Retina (tissue), 1 donor: Measurements from ENCODE around the gene DESI2.
"Not testable (repeated sequence)": the region's sequence is repeated elsewhere in the genome, so short reads cannot be mapped to it uniquely, and the experiment has no call there.

Source experiments
- DNase-seq: peaks from one replicate; pipeline ENCODE4 v3.0.0-alpha.2; 2016

DESI2 gene

GRCh38 chr1:244709076-244709475 is 56.1 kb downstream of the DESI2 start:
- no peak for DNase-seq

GRCh38 chr1:244709476-244710368 is 56.8 kb downstream of the DESI2 start:
- no peak for DNase-seq

GRCh38 chr1:244710474-244711062 is 57.6 kb downstream of the DESI2 start:
- DNase-seq, result no peak

- no peak for DNase-seq
Observed at GRCh38 chr1:244712669-244713068, 59.7 kb downstream of the DESI2 start.

- no peak for DNase-seq
Observed at GRCh38 chr1:244713332-244713731, 60.4 kb downstream of the DESI2 start.

- DNase-seq, result no peak
Observed at GRCh38 chr1:244727871-244728474, 75.0 kb downstream of the DESI2 start.

GRCh38 chr1:244730153-244730933 is 77.4 kb downstream of the DESI2 start:
- peak; percentile 86 for DNase-seq

- DNase-seq, result peak; percentile 66
Observed at GRCh38 chr1:244730934-244731434, 78.1 kb downstream of the DESI2 start.

GRCh38 chr1:244731651-244732050 is 78.7 kb downstream of the DESI2 start:
- DNase-seq, result no peak

- no peak for DNase-seq
Observed at GRCh38 chr1:244732851-244733450, 80.0 kb downstream of the DESI2 start.

GRCh38 chr1:244735404-244735803 is 82.5 kb downstream of the DESI2 start:
- no peak for DNase-seq

- no peak for DNase-seq
Observed at GRCh38 chr1:244735876-244736561, 83.1 kb downstream of the DESI2 start.

GRCh38 chr1:244739140-244739539 is 86.2 kb downstream of the DESI2 start:
- not testable (repeated sequence) for DNase-seq

GRCh38 chr1:244740027-244740617 is 87.2 kb downstream of the DESI2 start:
- DNase-seq, result not testable (repeated sequence)

GRCh38 chr1:244741692-244742091 is 88.8 kb downstream of the DESI2 start:
- no peak for DNase-seq

- DNase-seq, result no peak
Observed at GRCh38 chr1:244749230-244750016, 96.5 kb downstream of the DESI2 start.

GRCh38 chr1:244751271-244751895 is 98.5 kb downstream of the DESI2 start:
- no peak for DNase-seq

- no peak for DNase-seq
Observed at GRCh38 chr1:244755673-244756072, 102.7 kb downstream of the DESI2 start.

GRCh38 chr1:244757091-244757939 is 104.4 kb downstream of the DESI2 start:
- DNase-seq, result no peak
